Thyroid gland (tissue), 4 donors: ENCODE data around the gene LDB3. TPM values are rescaled to one million over a fixed set of nuclear protein-coding genes. Genes with fewer than 3 reads are reported as not detected.

ENCODE experiments used
- DNase-seq, 2 donors: peaks; one replicate each; pipeline ENCODE4 v3.0.0-alpha.2; 2019
- H3K27ac ChIP-seq, 3 donors: fragments of 200-600 bp; sonication (generic); 1 replicate in 2 of 3; 2 replicates in 1 of 3; pipeline ENCODE4 v1.5.1; 2016 to 2019; ENCODE audit warnings: mild to moderate bottlenecking in 1 of 3, moderate library complexity in 1 of 3
- H3K27me3 ChIP-seq: fragments of 200-600 bp; sonication (generic); one replicate; pipeline ENCODE4 v1.5.1; 2019
- H3K36me3 ChIP-seq, 2 donors: fragments of 200-600 bp; sonication (generic); one replicate each; pipeline ENCODE4 v1.5.1; 2016 to 2019
- H3K4me1 ChIP-seq, 2 donors: fragments of 200-600 bp; sonication (generic); one replicate each; pipeline ENCODE4 v1.5.1; 2017 to 2019
- H3K4me3 ChIP-seq, 3 donors: fragments of 200-600 bp; sonication (generic); replicated peaks in 1 of 3; 1 replicate in 2 of 3; 2 replicates in 1 of 3; pipeline ENCODE4 v1.5.1; 2016; ENCODE audit warnings: mild to moderate bottlenecking in 1 of 3
- H3K9me3 ChIP-seq: fragments of 200-600 bp; sonication (generic); one replicate; pipeline ENCODE4 v1.5.1; 2017
- POLR2A ChIP-seq, 2 donors: fragments of 450-650 bp; IDR thresholded peaks; one replicate each; pipeline ENCODE4 v1.6.1; 2017; ENCODE audit warnings: antibody characterized with exemption in 2 of 2, mild to moderate bottlenecking in 2 of 2, moderate library complexity in 1 of 2
- WGBS, 2 donors: methylation state at CpG; one replicate each; pipeline ENCODE4 v1.1.5; 2017; 5-methylcytosine and 5-hydroxymethylcytosine counted together
- intact Hi-C: fragments of 100-400 bp; cut with DNase I; formaldehyde crosslinking; loops from one replicate; pipeline ENCODE4 v1.15.1; 2023
- total RNA-seq, 4 donors: library from RNA; depleted of rRNA; stranded (reverse); fragments of >200 nt; gene quantifications; one replicate each; pipeline ENCODE4 v1.2.3, GENCODE V29; 2016
- TF ChIP-seq, protein P1 (sequence below), 6 experiments: fragments of 200-600 bp in 3 of 6; fragments of 450-650 bp in 3 of 6; sonication (generic) in 3 of 6; IDR thresholded peaks; one replicate each; pipeline ENCODE4 v1.5.1; 2016 to 2019; ENCODE audit warnings: antibody characterized with exemption in 6 of 6, mild to moderate bottlenecking in 2 of 6, inconsistent platforms in 1 of 6, moderate library complexity in 1 of 6

Gene LDB3
- total RNA-seq, 4 donors from 2014 or later, result 1.5 to 5.5 (median 1.9) TPM

DNA sequence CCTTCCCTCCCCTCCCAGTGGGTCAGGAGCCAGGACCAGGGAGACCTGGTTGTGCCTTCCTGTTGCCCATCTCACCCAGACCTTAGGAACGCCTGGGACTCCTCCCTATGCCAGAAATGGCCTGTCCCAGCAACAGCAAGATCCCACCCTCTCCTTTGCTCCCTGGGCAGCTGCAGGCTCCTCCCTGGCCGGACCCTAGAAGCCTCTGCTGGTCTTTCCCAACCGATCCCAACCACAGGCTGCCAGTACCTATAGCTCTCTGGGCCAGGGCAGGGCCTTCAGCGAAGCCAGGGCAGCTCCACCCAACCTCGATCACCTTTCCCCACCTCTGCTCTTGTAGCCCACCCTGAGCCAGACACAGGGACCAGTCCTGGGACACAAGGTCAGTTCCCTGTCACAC lies 21.9 kb downstream of the LDB3 start:
- H3K4me3 ChIP-seq, result no peak overlapping the region
- H3K36me3 ChIP-seq, result no peaks in the 10 kb centered on the region
- no peaks in the 10 kb centered on the region for H3K27me3 ChIP-seq
- no peak for DNase-seq
- WGBS, 2 donors, result 89 to 98% methylated on average over 5 of the region's 5 CpGs
- H3K9me3 ChIP-seq, result no peaks in the 10 kb centered on the region
- intact Hi-C loops, result no loop called here
- H3K27ac ChIP-seq, result no peak overlapping the region
- peaks cover 9 to 11% of the 10 kb centered on the region in 2 donors for H3K4me1 ChIP-seq
- TF ChIP-seq, protein P1, sequence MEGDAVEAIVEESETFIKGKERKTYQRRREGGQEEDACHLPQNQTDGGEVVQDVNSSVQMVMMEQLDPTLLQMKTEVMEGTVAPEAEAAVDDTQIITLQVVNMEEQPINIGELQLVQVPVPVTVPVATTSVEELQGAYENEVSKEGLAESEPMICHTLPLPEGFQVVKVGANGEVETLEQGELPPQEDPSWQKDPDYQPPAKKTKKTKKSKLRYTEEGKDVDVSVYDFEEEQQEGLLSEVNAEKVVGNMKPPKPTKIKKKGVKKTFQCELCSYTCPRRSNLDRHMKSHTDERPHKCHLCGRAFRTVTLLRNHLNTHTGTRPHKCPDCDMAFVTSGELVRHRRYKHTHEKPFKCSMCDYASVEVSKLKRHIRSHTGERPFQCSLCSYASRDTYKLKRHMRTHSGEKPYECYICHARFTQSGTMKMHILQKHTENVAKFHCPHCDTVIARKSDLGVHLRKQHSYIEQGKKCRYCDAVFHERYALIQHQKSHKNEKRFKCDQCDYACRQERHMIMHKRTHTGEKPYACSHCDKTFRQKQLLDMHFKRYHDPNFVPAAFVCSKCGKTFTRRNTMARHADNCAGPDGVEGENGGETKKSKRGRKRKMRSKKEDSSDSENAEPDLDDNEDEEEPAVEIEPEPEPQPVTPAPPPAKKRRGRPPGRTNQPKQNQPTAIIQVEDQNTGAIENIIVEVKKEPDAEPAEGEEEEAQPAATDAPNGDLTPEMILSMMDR (IDR thresholded peaks at IDR 0.05), result no peak
- TF ChIP-seq POLR2A (IDR thresholded peaks at IDR 0.05), result no peak

DNA sequence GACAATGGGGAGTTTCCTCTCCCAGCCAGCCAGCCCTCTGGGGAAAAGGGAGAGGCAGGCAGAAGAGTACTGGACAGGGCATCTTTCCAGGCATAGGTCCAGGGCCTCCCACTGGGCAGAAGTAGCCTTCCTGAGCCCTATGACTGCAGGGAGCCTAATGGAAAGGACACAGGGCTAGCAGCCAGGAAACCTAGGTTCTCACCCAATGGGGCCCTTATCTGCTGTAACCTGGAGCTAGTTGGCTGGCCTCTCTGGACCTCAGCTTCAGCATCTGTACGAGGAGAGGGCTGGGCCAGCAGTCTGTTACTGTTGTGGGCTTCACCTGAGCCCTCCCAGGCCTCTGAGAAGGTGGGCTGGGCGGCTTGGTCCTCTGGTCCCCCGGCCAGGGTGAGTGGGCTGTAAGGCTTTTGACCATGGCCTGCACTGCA lies 22.4 kb downstream of the LDB3 start:
- peaks cover 9 to 11% of the 10 kb centered on the region in 2 donors for H3K4me1 ChIP-seq
- H3K27ac ChIP-seq, result no peak overlapping the region
- DNase-seq, result peak in 1 of 2 donors; percentile 25
- WGBS, 2 donors, result 77 to 100% methylated on average over 2 to 3 of the region's 3 CpGs
- no peaks in the 10 kb centered on the region for H3K27me3 ChIP-seq
- intact Hi-C loops, result no loop called here
- no peak overlapping the region for H3K4me3 ChIP-seq
- H3K9me3 ChIP-seq, result no peaks in the 10 kb centered on the region
- H3K36me3 ChIP-seq, result no peaks in the 10 kb centered on the region
- no peak for TF ChIP-seq POLR2A (IDR thresholded peaks at IDR 0.05)
- TF ChIP-seq, protein P1 (IDR thresholded peaks at IDR 0.05), result no peak

DNA sequence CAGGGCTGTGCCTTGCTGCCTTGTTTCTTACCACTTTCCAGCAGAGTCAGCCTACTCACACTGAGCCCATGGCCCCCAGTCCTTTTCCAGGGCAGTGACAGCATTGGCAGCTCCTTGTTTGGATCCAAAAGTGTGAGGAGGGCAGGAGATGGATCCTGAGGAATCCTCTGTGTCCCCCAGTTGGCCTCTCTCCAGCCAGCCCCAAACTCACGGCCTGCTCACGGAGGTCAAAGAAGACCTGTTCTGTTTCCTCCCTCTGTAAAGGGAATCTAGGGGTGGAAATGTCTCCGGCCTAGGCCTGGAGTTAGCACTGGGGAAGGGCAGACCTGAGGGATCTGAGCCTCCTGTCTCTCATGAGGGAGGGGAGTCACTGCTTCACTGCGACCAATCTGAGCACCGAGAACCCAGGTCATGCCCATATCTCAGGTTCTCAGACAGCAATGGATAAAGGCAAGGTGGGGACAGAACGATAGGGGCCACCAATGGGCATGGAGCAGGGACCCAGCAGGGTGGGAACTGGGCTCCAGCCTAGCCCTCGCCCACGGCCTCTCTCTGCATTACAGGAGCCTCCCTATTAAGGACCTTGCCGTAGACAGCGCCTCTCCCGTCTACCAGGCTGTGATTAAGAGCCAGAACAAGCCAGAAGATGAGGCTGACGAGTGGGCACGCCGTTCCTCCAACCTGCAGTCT lies 23.2 kb downstream of the LDB3 start:
- no peak overlapping the region for H3K4me3 ChIP-seq
- TF ChIP-seq, protein P1 (IDR thresholded peaks at IDR 0.05), result no peak
- no peak for TF ChIP-seq POLR2A (IDR thresholded peaks at IDR 0.05)
- H3K27ac ChIP-seq, result no peak overlapping the region
- no peaks in the 10 kb centered on the region for H3K9me3 ChIP-seq
- H3K36me3 ChIP-seq, result no peaks in the 10 kb centered on the region
- intact Hi-C loops, result no loop called here
- 95 to 97% methylated on average over 14 of the region's 14 CpGs for WGBS, 2 donors
- no peak for DNase-seq
- H3K4me1 ChIP-seq, result peaks cover 9 to 11% of the 10 kb centered on the region in 2 donors
- no peaks in the 10 kb centered on the region for H3K27me3 ChIP-seq

DNA sequence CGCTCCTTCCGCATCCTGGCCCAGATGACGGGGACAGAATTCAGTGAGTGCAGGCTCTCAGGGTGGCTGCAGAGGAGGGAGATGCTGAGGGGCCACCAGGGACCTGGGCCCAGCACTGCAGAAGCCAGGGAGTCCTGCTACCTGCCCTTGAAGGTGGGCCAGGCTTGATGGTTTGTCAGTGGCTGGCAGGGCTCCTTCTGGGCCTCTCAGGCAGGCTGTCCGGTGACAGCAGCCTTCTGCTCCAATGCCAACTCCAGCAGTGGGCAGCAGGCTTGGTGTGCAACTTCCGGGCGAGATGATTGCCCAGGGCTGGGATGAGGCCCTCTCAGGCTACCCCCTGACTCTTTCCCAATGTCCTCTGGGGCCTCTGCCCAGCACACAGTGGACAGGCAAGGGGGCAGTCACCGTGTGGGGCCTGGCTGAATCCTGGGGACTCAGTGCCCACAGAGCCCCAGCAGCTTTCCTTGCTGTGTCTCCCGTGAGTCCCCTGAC lies 23.8 kb downstream of the LDB3 start:
- 84 to 97% methylated on average over 5 to 7 of the region's 8 CpGs for WGBS, 2 donors
- no peaks in the 10 kb centered on the region for H3K27me3 ChIP-seq
- peaks cover 9 to 11% of the 10 kb centered on the region in 2 donors for H3K4me1 ChIP-seq
- H3K36me3 ChIP-seq, result no peaks in the 10 kb centered on the region
- H3K27ac ChIP-seq, result no peak overlapping the region
- intact Hi-C loops, result no loop called here
- H3K4me3 ChIP-seq, result no peak overlapping the region
- no peak for TF ChIP-seq POLR2A (IDR thresholded peaks at IDR 0.05)
- TF ChIP-seq, protein P1 (IDR thresholded peaks at IDR 0.05), result no peak
- no peaks in the 10 kb centered on the region for H3K9me3 ChIP-seq
- no peak for DNase-seq

DNA sequence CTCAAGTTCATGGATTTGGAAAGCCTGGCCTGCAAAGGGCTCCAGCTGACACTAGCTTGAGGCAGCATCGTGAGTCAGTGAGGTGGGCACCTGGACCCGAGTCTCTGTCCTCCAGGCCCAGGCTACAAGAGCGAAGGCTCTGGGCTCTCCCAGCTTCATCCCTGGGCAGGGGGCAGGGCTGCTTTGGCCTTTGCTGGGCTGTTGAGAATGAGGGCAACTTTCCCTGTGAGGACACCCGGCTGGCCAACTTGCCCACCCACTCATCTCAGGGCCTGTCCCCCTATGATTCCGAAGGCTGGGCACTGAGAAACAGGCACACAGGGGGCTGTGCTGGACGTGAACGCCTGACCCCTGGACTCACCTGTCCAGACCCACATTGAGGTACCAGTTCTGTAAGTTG lies 24.4 kb downstream of the LDB3 start:
- Histone ChIP-seq H3K4me3 (no peak overlapping the region), H3K27ac (no peak overlapping the region), H3K36me3 (no peaks in the 10 kb centered on the region), H3K9me3 (no peaks in the 10 kb centered on the region), H3K4me1 (peaks cover 9 to 11% of the 10 kb centered on the region in 2 donors), H3K27me3 (no peaks in the 10 kb centered on the region)
- TF ChIP-seq, protein P1 (IDR thresholded peaks at IDR 0.05), result no peak
- TF ChIP-seq POLR2A (IDR thresholded peaks at IDR 0.05), result no peak
- 87 to 92% methylated on average over 5 to 6 of the region's 7 CpGs for WGBS, 2 donors
- intact Hi-C loops, result no loop called here
- DNase-seq, result no peak
